Left lung (tissue), 10 donors: ENCODE measurements around the gene TM7SF2. TPM values are rescaled to one million over a fixed set of nuclear protein-coding genes. Genes with fewer than 3 reads are reported as not detected.

Source experiments
- ATAC-seq: fragments of 200-7000 bp; cut with Tn5 transposase; one replicate; pipeline ENCODE4 v1.9.1; 2020; ENCODE audit warnings: moderate library complexity
- DNase-seq, 4 donors: peaks; one replicate each; pipeline ENCODE4 v3.0.0-alpha.2; 2013 to 2020
- H3K27ac ChIP-seq, 2 donors: fragments of 200-600 bp; sonication (generic) in 1 of 2; one replicate each; pipeline versions ENCODE4 v1.5.0 to v1.8.0; 2020 to 2021
- H3K27me3 ChIP-seq, 2 donors: fragments of 200-600 bp; sonication (generic) in 1 of 2; one replicate each; pipeline versions ENCODE4 v1.5.0 to v1.8.0; 2020 to 2021
- H3K36me3 ChIP-seq, 2 donors: fragments of 200-600 bp; sonication (generic) in 1 of 2; one replicate each; pipeline versions ENCODE4 v1.5.0 to v1.8.0; 2020 to 2021
- H3K4me1 ChIP-seq, 2 donors: fragments of 200-600 bp; one replicate each; pipeline ENCODE4 v1.8.0; 2021
- H3K4me3 ChIP-seq, 2 donors: fragments of 200-600 bp; sonication (generic) in 1 of 2; one replicate each; pipeline versions ENCODE4 v1.5.0 to v1.8.0; 2020 to 2021; ENCODE audit warnings: mild to moderate bottlenecking in 1 of 2
- H3K9me3 ChIP-seq, 2 donors: fragments of 200-600 bp; sonication (generic) in 1 of 2; one replicate each; pipeline versions ENCODE4 v1.5.0 to v1.8.0; 2020 to 2021
- intact Hi-C, 2 donors: fragments of 100-400 bp; cut with DNase I; formaldehyde crosslinking; loops; one replicate each; pipeline versions ENCODE4 v1.11.2 to v1.14.2; 2022
- polyA plus RNA-seq, 6 donors: library from polyadenylated mRNA; unstranded; fragments of 120-200 nt; gene quantifications; one replicate each; pipeline ENCODE4 v1.2.1, GENCODE V29; 2013; ENCODE audit not compliant: insufficient read length in 6 of 6
- total RNA-seq, 2 donors: library from RNA; stranded (reverse); fragmentation: NEBNext Ultra II Directional; extraction: Animal tissue kit (Norgen Biotek cat#: 25700); gene quantifications; one replicate each; pipeline ENCODE4 v1.2.1, GENCODE V29; 2021
- TF ChIP-seq, protein P1 (sequence below), 2 donors: fragments of 200-600 bp; sonication (generic) in 1 of 2; IDR thresholded peaks; one replicate each; pipeline versions ENCODE4 v1.5.0 to v1.8.0; 2021; ENCODE audit warnings: antibody characterized with exemption in 2 of 2
- donor health status: DM: no; HTN: yes; CAD: no.
- donor health status: DM: no; HTN: no; CAD: no.

Gene TM7SF2
- total and polyA plus RNA-seq, 8 donors: 16.1 to 41.0 (median 22.5) TPM

GRCh38 chr11:65107078-65107477 is 4.6 kb upstream of the TM7SF2 start:
- ATAC-seq: no peak

GRCh38 chr11:65107751-65108468 is 3.8 kb upstream of the TM7SF2 start:
- ATAC-seq: no peak
- Histone ChIP-seq H3K4me1 (peaks cover 12 to 39% of the 10 kb centered on the region in 2 donors), H3K4me3 (no peak overlapping the region), H3K9me3 (no peaks in the 10 kb centered on the region), H3K36me3 (peaks cover 0 to 41% of the 10 kb centered on the region in 2 donors), H3K27me3 (peaks cover 0 to 7% of the 10 kb centered on the region in 2 donors), H3K27ac (no peak overlapping the region)
- intact Hi-C loops: no loop called here
- TF ChIP-seq, protein P1, sequence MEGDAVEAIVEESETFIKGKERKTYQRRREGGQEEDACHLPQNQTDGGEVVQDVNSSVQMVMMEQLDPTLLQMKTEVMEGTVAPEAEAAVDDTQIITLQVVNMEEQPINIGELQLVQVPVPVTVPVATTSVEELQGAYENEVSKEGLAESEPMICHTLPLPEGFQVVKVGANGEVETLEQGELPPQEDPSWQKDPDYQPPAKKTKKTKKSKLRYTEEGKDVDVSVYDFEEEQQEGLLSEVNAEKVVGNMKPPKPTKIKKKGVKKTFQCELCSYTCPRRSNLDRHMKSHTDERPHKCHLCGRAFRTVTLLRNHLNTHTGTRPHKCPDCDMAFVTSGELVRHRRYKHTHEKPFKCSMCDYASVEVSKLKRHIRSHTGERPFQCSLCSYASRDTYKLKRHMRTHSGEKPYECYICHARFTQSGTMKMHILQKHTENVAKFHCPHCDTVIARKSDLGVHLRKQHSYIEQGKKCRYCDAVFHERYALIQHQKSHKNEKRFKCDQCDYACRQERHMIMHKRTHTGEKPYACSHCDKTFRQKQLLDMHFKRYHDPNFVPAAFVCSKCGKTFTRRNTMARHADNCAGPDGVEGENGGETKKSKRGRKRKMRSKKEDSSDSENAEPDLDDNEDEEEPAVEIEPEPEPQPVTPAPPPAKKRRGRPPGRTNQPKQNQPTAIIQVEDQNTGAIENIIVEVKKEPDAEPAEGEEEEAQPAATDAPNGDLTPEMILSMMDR (IDR thresholded peaks at IDR 0.05): no peak
- DNase-seq: no peak

More at GRCh38 chr11:65107078-65107477, 4.6 kb upstream of the TM7SF2 start:
- Histone ChIP-seq H3K27me3 (no peaks in the 10 kb centered on the region), H3K36me3 (peaks cover 0 to 41% of the 10 kb centered on the region in 2 donors), H3K9me3 (no peaks in the 10 kb centered on the region), H3K4me1 (peaks cover 4 to 31% of the 10 kb centered on the region in 2 donors), H3K27ac (no peak overlapping the region), H3K4me3 (no peak overlapping the region)
- TF ChIP-seq, protein P1 (IDR thresholded peaks at IDR 0.05): no peak
- intact Hi-C loops: no loop called here
- DNase-seq: no peak

DNA sequence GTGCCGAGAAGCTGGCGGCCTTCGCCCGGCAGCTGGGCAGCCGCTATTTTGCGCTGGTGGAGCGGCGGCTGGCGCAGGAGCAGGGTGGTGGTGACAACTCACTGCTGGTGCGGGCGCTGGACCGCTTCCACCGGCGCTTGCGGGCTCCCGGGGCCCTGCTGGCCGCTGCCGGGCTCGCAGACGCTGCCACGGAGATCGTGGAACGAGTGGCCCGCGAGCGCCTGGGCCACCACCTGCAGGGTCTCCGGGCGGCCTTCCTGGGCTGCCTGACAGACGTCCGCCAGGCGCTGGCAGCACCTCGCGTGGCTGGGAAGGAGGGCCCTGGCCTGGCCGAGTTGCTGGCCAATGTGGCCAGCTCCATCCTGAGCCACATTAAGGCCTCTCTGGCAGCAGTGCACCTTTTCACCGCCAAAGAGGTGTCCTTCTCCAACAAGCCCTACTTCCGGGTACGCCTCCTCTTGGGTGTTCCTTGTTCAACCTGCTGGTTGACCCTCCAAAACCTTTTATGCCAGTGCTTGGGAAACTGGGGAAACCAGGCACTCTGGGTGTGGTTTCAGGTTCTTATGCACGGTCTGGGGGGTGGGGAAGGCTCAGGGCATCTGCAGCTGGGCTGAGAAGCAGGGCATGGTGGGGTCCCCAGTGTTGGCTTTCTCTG is 3.1 kb upstream of the TM7SF2 start:
- Histone ChIP-seq H3K4me3 (no peak overlapping the region), H3K36me3 (peaks cover 0 to 41% of the 10 kb centered on the region in 2 donors), H3K27ac (no peak overlapping the region), H3K9me3 (no peaks in the 10 kb centered on the region), H3K27me3 (peaks cover 0 to 14% of the 10 kb centered on the region in 2 donors), H3K4me1 (peaks cover 17 to 46% of the 10 kb centered on the region in 2 donors)
- TF ChIP-seq, protein P1 (IDR thresholded peaks at IDR 0.05): no peak
- ATAC-seq (peak; percentile 0), DNase-seq (no peak)
- intact Hi-C loops: no loop called here

DNA sequence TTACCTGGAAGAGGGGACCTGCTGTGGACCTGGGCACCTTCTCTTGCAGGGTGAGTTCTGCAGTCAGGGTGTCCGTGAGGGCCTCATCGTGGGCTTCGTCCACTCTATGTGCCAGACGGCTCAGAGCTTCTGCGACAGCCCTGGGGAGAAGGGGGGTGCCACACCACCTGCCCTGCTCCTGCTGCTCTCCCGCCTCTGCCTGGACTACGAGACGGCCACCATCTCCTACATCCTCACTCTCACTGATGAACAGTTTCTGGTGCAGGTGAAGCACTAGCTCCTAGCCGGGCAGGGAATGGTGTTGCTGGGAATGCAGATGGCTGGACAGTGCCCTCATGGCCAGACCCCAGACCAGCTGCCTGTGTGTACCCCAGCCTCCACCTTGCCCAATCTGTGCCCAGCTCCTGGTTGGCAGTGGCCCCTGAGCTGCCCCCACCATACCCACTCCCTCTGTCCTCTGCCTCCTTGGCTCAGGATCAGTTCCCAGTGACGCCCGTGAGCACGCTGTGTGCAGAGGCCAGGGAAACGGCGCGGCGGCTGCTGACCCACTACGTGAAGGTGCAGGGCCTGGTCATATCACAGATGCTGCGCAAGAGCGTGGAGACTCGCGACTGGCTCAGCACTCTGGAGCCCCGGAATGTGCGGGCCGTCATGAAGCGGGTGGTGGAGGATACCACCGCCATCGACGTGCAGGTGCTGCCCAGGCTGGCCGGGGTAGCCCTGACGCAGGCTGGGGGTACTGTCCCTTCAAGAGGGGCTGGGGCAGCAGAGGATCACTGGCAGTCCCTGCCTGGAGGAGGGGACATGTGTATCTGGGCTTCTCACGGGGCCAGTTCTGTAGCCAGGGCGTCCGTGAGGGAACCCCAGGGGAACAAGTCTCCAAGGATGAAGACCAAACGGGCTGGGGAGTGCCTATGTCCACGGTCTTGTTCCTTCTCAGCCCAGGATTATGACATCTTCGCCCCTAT is 2.2 kb upstream of the TM7SF2 start:
- H3K9me3 ChIP-seq: no peaks in the 10 kb centered on the region
- ATAC-seq (no peak), DNase-seq (no peak)
- TF ChIP-seq, protein P1 (IDR thresholded peaks at IDR 0.05): no peak
- H3K4me1 ChIP-seq: peaks cover 17 to 40% of the 10 kb centered on the region in 2 donors
- H3K27ac ChIP-seq: no peak overlapping the region
- peaks cover 0 to 41% of the 10 kb centered on the region in 2 donors for H3K36me3 ChIP-seq
- H3K4me3 ChIP-seq: no peak overlapping the region
- H3K27me3 ChIP-seq: peaks cover 0 to 15% of the 10 kb centered on the region in 2 donors
- intact Hi-C loops: no loop called here
